ENCODE results near the gene ATP8B4. TPM values are rescaled to one million over a fixed set of nuclear protein-coding genes. Genes with fewer than 3 reads are reported as not detected.
"Not testable (repeated sequence)": the region's sequence is repeated elsewhere in the genome, so short reads cannot be mapped to it uniquely, and the experiment has no call there.

ATP8B4 gene
- total RNA-seq, 2 experiments from 2014 or later = 69.2 to 98.3 TPM

DNA sequence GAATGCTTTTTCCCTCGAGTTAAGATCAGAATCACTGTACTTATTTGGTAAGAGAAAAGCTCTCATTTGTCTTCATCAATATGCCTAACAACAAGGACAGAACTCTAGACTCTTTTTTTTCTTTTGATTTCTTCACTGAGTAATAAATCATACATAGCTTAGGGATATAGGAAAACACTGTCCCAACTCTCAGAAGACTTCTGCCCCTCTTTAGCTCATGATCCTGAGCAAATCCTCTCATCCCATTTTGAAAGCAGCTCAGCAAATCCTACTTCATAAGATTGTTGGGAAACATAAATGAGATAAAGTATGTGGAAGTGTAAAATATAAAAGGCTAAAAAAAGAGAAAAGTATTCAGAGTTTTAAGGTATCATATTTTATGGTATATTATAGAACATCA lies 141.7 kb downstream of the ATP8B4 start:
- Mint-ChIP-seq H3K27me3 (no peaks in the 10 kb centered on the region), H3K9me3 (ENCODE audit: low read depth) (no peaks in the 10 kb centered on the region), H3K36me3 (peaks cover 53% of the 10 kb centered on the region), H3K27ac (no peak overlapping the region), H3K4me1 (peaks cover 18% of the 10 kb centered on the region), H3K4me3 (no peak overlapping the region)
- ATAC-seq (no peak), DNase-seq (no peak)
- CTCF ChIA-PET = no interaction called here

DNA sequence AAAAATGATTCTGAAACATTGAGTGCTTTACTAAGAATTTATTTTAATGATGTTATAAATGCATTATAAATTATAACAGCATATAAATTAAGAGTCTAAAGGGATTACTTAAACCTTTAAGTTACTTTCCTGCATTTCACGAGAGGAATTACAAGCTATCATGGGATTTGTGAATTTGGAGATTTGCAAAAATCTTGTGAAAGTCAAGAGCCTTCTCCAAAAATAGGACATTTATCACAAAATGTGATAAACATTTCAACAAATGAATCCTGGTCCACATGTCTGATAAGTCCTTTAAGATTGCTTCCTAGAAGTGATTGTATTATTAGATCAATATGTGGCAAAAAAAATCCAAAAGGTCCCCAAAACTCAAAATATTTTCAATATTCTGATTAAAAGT lies 154.5 kb downstream of the ATP8B4 start:
- no peak overlapping the region for H3K27ac Mint-ChIP-seq
- H3K27me3 Mint-ChIP-seq = no peaks in the 10 kb centered on the region
- peaks cover 76% of the 10 kb centered on the region for H3K36me3 Mint-ChIP-seq
- CTCF ChIA-PET = no interaction called here
- peaks cover 11% of the 10 kb centered on the region for H3K9me3 Mint-ChIP-seq (ENCODE audit: low read depth)
- ATAC-seq (no peak), DNase-seq (no peak)
- H3K4me3 Mint-ChIP-seq = no peak overlapping the region
- H3K4me1 Mint-ChIP-seq = no peaks in the 10 kb centered on the region

GRCh38 chr15:49964061-49964460 lies 155.0 kb downstream of the ATP8B4 start:
- H3K9me3 Mint-ChIP-seq (ENCODE audit: low read depth) = peaks cover 9% of the 10 kb centered on the region
- no peak for DNase-seq

DNA sequence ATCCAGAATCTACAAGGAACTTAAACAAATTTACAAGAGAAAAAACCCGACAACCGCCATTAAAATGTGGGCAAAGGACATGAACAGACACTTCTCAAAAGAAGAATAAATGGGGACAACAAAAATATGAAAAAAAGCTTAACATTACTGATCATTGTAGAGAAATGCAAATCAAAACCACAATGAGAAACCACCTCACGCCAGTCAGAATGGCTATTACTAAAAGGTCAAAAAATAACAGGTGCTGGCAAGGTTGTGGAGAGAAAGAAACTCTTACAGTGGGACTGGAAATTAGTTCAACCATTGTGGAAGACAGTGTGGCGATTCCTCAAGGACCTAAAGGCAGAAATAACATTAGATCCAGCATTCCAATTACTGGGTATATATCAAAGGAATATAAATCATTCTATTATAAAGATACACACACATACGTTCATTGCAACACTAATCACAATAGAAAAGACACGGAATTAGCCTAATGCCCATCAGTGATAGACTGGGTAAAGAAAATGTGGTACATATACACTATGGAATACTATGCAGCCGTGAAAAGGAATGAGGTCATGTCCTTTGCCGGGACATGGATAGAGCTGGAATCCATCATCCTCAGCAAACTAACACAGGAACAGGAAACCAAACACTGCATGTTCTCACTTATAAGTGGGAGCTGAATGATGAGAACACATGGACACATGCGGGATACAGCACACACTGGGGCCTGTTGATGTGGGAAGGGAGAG lies 155.8 kb downstream of the ATP8B4 start:
- peaks cover 71% of the 10 kb centered on the region for H3K36me3 Mint-ChIP-seq
- DNase-seq; H3K4me1 Mint-ChIP-seq; H3K27me3 Mint-ChIP-seq; CTCF ChIA-PET; ATAC-seq; H3K9me3 Mint-ChIP-seq (ENCODE audit: low read depth); H3K4me3 Mint-ChIP-seq; H3K27ac Mint-ChIP-seq: not testable (repeated sequence)

More at GRCh38 chr15:49964061-49964460, 155.0 kb downstream of the ATP8B4 start:
- Mint-ChIP-seq H3K27me3 (no peaks in the 10 kb centered on the region), H3K36me3 (peaks cover 73% of the 10 kb centered on the region), H3K4me3 (no peak overlapping the region), H3K4me1 (no peaks in the 10 kb centered on the region), H3K27ac (no peak overlapping the region)
- no peak for ATAC-seq
- CTCF ChIA-PET = no interaction called here

- Mint-ChIP-seq H3K27ac (no peak overlapping the region), H3K4me3 (no peak overlapping the region), H3K9me3 (ENCODE audit: low read depth) (peaks cover 4% of the 10 kb centered on the region)
Observed at GRCh38 chr15:49962044-49962602, 156.9 kb downstream of the ATP8B4 start.

DNA sequence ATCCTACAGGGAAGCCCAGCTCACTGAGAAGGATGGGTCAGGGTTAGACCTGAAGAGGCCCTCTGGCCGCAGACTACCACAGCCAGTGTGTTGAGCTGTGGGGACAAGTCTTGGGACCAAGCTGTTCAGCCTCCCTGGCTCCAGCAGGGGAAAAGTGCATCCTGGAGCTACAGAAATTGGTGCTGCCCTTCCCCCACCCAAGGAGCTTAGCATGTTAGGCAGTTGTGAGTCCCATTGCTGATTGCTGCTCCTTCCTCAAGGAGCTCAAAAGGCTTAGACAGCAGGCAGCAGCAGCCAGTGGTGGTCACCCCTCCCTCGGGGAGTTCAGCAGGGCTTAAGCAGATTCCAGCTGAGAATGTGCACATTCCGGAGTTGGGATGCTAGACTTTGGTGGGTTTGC lies 165.6 kb downstream of the ATP8B4 start:
- peaks cover 18% of the 10 kb centered on the region for H3K9me3 Mint-ChIP-seq (ENCODE audit: low read depth)
- no peak overlapping the region for H3K27ac Mint-ChIP-seq
- H3K4me3 Mint-ChIP-seq = no peak overlapping the region
- peaks cover 64% of the 10 kb centered on the region for H3K36me3 Mint-ChIP-seq
- no peaks in the 10 kb centered on the region for H3K4me1 Mint-ChIP-seq
- ATAC-seq (no peak), DNase-seq (no peak)
- CTCF ChIA-PET = no interaction called here
- no peaks in the 10 kb centered on the region for H3K27me3 Mint-ChIP-seq

More at GRCh38 chr15:49962044-49962602, 156.9 kb downstream of the ATP8B4 start:
- Mint-ChIP-seq H3K4me1 (no peaks in the 10 kb centered on the region), H3K36me3 (peaks cover 65% of the 10 kb centered on the region), H3K27me3 (no peaks in the 10 kb centered on the region)
- no peak for DNase-seq
- CTCF ChIA-PET = no interaction called here
- no peak for ATAC-seq

DNA sequence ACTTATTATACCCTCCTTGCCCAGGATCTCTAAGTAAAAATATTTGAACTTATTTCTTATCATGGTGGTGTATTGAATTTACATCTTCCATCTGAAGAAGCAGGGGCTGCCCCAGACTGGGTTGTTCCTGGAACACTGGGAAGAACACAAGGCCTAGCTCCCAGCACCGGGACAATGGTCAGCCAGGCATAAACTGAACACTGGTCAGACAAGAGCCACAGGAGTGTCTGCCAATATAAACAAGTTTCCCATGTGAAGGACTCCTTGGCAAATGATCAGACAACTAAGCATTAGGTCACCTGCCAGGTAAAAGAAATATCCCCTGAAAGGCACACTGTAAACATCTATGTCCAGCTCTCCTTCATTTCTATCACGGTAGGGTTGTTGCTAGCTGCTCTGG lies 172.4 kb downstream of the ATP8B4 start:
- Mint-ChIP-seq H3K4me3 (no peak overlapping the region), H3K4me1 (peaks cover 2% of the 10 kb centered on the region), H3K27me3 (no peaks in the 10 kb centered on the region), H3K9me3 (ENCODE audit: low read depth) (peaks cover 27% of the 10 kb centered on the region), H3K36me3 (peaks cover 58% of the 10 kb centered on the region), H3K27ac (no peak overlapping the region)
- CTCF ChIA-PET = no interaction called here
- ATAC-seq (no peak), DNase-seq (no peak)

- Mint-ChIP-seq H3K9me3 (ENCODE audit: low read depth) (no peaks in the 10 kb centered on the region), H3K4me3 (no peak overlapping the region), H3K4me1 (peaks cover 6% of the 10 kb centered on the region), H3K36me3 (peaks cover 58% of the 10 kb centered on the region), H3K27me3 (no peaks in the 10 kb centered on the region), H3K27ac (no peak overlapping the region)
- CTCF ChIA-PET = interaction anchor here (1.0 kb wide), 1 partner anchor 851 kb away, joined by 3 read pairs; no protein-coding TSS in a partner anchor
- DNase-seq (no peak), ATAC-seq (no peak)
Observed at GRCh38 chr15:49934487-49934886, 184.5 kb downstream of the ATP8B4 start.

GRCh38 chr15:49927189-49927861 lies 191.7 kb downstream of the ATP8B4 start:
- Mint-ChIP-seq H3K36me3 (peaks cover 45% of the 10 kb centered on the region), H3K27ac (no peak overlapping the region), H3K9me3 (ENCODE audit: low read depth) (no peaks in the 10 kb centered on the region), H3K4me3 (no peak overlapping the region), H3K4me1 (no peaks in the 10 kb centered on the region), H3K27me3 (no peaks in the 10 kb centered on the region)
- ATAC-seq = no peak
- CTCF ChIA-PET = no interaction called here
- no peak for DNase-seq

DNA sequence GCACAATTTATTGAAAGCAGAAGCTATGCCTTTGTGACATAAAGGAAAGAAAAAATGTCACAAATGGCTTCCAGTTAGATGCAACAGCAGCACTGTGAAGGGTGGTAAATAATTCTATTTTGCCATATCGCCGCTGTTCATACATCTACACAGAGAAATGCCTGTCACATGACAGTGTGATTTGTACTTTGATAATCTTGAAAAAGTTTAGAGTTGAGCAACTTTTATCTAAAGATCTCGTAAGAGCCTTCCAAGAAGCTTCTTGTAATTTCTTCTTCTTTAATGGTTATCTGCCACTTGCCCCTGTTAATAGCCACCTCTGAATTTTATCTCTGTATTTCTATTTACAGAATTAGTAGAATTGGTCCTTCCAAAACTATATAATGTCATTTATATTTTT lies 192.3 kb downstream of the ATP8B4 start:
- Mint-ChIP-seq H3K9me3 (ENCODE audit: low read depth) (no peaks in the 10 kb centered on the region), H3K4me3 (no peak overlapping the region), H3K27me3 (no peaks in the 10 kb centered on the region), H3K36me3 (peaks cover 45% of the 10 kb centered on the region), H3K4me1 (no peaks in the 10 kb centered on the region), H3K27ac (no peak overlapping the region)
- CTCF ChIA-PET = no interaction called here
- no peak for ATAC-seq
- no peak for DNase-seq

- H3K36me3 Mint-ChIP-seq = peaks cover 52% of the 10 kb centered on the region
- H3K4me1 Mint-ChIP-seq = no peaks in the 10 kb centered on the region
- H3K27ac Mint-ChIP-seq = no peak overlapping the region
- H3K9me3 Mint-ChIP-seq (ENCODE audit: low read depth) = no peaks in the 10 kb centered on the region
- CTCF ChIA-PET = no interaction called here
- no peak overlapping the region for H3K4me3 Mint-ChIP-seq
- no peaks in the 10 kb centered on the region for H3K27me3 Mint-ChIP-seq
- ATAC-seq (no peak), DNase-seq (no peak)
Observed at GRCh38 chr15:49923671-49924070, 195.4 kb downstream of the ATP8B4 start.

GRCh38 chr15:49919034-49919433 lies 200.0 kb downstream of the ATP8B4 start:
- Mint-ChIP-seq H3K9me3 (ENCODE audit: low read depth) (no peaks in the 10 kb centered on the region), H3K4me3 (no peak overlapping the region), H3K4me1 (no peaks in the 10 kb centered on the region), H3K27me3 (no peaks in the 10 kb centered on the region), H3K27ac (no peak overlapping the region), H3K36me3 (peaks cover 61% of the 10 kb centered on the region)
- CTCF ChIA-PET = no interaction called here
- ATAC-seq = no peak
- DNase-seq = no peak

DNA sequence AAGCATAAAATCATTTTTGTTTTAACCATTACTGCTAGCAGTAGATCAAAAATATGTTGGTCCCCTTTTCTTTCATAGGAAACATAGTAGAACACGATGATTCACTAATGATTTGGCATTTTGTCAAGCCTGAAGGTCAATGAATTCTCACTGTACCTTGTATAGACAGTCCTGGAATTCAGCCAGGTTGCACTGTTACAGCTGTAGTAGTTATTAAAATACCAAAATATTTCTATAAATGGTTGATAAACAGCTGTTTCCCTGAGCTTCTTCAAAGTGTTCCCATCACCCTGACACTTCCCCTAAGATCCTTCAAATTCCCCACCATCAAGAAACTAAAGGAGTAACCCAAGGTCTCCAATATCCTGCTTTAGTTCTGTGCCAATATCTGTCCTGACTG lies 200.9 kb downstream of the ATP8B4 start:
- Mint-ChIP-seq H3K4me3 (no peak overlapping the region), H3K27ac (no peak overlapping the region), H3K9me3 (ENCODE audit: low read depth) (no peaks in the 10 kb centered on the region), H3K36me3 (peaks cover 62% of the 10 kb centered on the region), H3K27me3 (no peaks in the 10 kb centered on the region), H3K4me1 (no peaks in the 10 kb centered on the region)
- ATAC-seq = no peak
- CTCF ChIA-PET = no interaction called here
- DNase-seq = no peak

GRCh38 chr15:49916998-49917397 lies 202.0 kb downstream of the ATP8B4 start:
- Mint-ChIP-seq H3K27me3 (no peaks in the 10 kb centered on the region), H3K36me3 (peaks cover 66% of the 10 kb centered on the region), H3K4me1 (no peaks in the 10 kb centered on the region), H3K9me3 (ENCODE audit: low read depth) (no peaks in the 10 kb centered on the region), H3K4me3 (no peak overlapping the region), H3K27ac (no peak overlapping the region)
- DNase-seq = no peak
- CTCF ChIA-PET = no interaction called here
- no peak for ATAC-seq

Measured in activated CD8-positive, alpha-beta memory T cell treated with anti-CD3 and anti-CD28 coated beads, Interleukin-2, amount 10 ng/mL, durations not matched to agents 7 days and 5 days (primary cell).